SK-N-MC (cell line): Measurements from ENCODE around the gene RNF215.

Experiments used
- EZH2 ChIP-seq: fragments of 200-600 bp; sonication (generic); IDR thresholded peaks from one replicate; pipeline ENCODE4 v1.6.1; 2017; ENCODE audit warnings: antibody characterized with exemption
- FOXP2 ChIP-seq: optimal IDR thresholded peaks from 2 replicates; pipeline ENCODE3; 2011; ENCODE audit warnings: mild to moderate bottlenecking, moderate library complexity; ENCODE audit not compliant: insufficient read depth; ENCODE audit errors: extremely low read length, control extremely low read depth
- POLR2AphosphoS5 ChIP-seq: IDR thresholded peaks from 2 replicates; pipeline ENCODE4 v1.6.1; 2012; ENCODE audit warnings: mild to moderate bottlenecking, low read depth, low read length, borderline replicate concordance

DNA sequence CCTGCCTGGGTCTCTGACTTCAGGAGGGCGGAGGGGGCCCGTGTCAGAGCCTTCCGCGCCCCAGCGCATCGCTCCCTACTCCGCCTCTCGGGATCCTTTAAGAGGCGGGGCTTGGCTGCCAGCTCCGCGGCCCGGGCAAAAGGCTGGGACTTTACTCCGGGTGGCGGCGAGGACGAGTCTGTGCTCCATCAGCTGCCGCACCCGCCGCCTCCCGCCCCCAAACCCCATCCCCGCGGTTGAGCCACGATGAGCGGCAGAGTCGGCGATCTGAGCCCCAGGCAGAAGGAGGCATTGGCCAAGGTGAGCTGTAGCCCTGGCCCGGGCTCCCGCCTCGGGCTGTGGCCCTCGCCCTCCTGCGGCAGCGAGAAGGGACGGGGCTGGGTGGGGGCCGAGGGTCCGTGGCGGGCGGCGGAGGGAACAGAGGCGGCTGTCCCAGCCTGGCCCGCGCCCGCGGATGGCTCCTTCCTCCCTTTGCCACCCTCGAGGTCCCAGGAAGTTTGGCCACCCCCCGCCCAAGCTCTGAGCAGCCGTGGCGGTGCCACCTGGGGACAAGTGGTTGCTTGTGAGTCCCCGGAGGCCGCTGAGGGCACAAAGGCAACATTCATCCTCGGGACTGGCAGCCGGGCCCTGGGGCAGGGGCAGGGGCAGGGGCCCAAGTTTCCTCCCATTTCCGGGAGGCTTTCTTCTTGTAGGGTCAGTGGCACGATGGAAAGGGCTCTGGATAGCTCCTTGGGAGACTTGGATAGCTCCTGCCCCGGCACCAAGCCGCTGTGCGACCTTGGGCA is 9.9 kb upstream of the RNF215 start, which contains the start of gene SEC14L2:
- TF ChIP-seq POLR2AphosphoS5 (no peak), EZH2 (no peak), FOXP2 (no peak)
